ENCODE results near the gene RSPH9. TPM values are rescaled to one million over a fixed set of nuclear protein-coding genes. Genes with fewer than 3 reads are reported as not detected.
A peak's percentile ranks its signal among the peaks of the same experiment; 100 is the strongest.

RSPH9 gene
- total RNA-seq, 2 experiments from 2014 or later: not detected

DNA sequence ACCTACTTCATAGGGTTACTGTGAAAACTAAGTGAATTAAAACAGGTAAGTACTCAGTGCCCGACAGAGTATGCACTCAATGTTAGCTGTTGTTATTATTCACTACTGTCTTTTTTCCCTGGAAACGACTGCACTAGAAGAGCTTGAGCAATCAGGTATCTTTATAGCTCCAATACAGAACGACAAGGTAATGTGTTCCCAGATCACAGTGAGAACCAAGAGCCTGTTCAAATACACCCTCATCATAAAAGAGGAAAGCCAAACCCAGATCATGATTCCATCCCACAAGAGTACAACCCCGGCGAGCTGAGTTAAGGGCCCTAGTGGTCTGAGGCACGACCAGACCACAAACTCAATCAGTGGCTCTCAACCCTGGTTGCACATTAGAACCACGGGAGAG, 32.9 kb downstream of the RSPH9 start:
- DNase-seq: no peak
- CTCF ChIA-PET: interaction anchor here (1.6 to 1.7 kb wide), 2 partner anchors 10 to 401 kb away, joined by 6 to 10 read pairs; no protein-coding TSS in a partner anchor
- H3K27me3 Mint-ChIP-seq: no peaks in the 10 kb centered on the region
- no peak overlapping the region for H3K27ac Mint-ChIP-seq
- no peak for ATAC-seq
- H3K36me3 Mint-ChIP-seq (ENCODE audit: low read depth): peaks cover 23% of the 10 kb centered on the region
- intact Hi-C loops (cut with DNase I, micrococcal nuclease): no loop called here
- no peaks in the 10 kb centered on the region for H3K4me1 Mint-ChIP-seq
- no peak overlapping the region for H3K4me3 Mint-ChIP-seq
- no peaks in the 10 kb centered on the region for H3K9me3 Mint-ChIP-seq (ENCODE audit: low read depth)
- POLR2A ChIA-PET: no interaction called here

DNA sequence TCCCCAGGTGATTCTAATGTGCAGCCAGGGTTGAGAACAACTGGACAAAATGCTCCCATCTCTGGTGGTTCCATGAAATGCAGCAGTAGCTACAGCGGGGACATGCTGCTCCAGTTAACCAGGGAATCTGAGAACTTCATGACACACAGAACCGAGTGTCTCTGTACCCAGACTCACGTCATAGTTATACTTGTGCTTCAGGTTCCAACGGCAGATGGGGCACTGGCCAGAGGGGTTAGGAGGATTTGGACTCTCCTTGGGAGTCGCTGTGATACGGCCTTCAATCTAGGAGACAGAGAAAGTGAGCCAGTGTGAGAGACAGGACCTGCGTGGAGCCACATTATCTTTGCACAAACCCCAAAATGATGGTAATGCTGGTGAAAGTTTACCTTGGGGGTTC, 33.5 kb downstream of the RSPH9 start:
- DNase-seq (no peak), ATAC-seq (no peak)
- POLR2A ChIA-PET: interaction anchor here (0.6 kb wide), 1 partner anchor 26 kb away, joined by 3 read pairs; no protein-coding TSS in a partner anchor
- Mint-ChIP-seq H3K4me1 (peaks cover 4% of the 10 kb centered on the region), H3K4me3 (no peak overlapping the region), H3K27ac (no peak overlapping the region), H3K36me3 (ENCODE audit: low read depth) (peaks cover 23% of the 10 kb centered on the region), H3K27me3 (no peaks in the 10 kb centered on the region), H3K9me3 (ENCODE audit: low read depth) (no peaks in the 10 kb centered on the region)
- CTCF ChIA-PET: interaction anchor here (1.6 to 1.7 kb wide), 2 partner anchors 11 to 401 kb away, joined by 6 to 10 read pairs; no protein-coding TSS in a partner anchor
- intact Hi-C loops (cut with DNase I, micrococcal nuclease): no loop called here

DNA sequence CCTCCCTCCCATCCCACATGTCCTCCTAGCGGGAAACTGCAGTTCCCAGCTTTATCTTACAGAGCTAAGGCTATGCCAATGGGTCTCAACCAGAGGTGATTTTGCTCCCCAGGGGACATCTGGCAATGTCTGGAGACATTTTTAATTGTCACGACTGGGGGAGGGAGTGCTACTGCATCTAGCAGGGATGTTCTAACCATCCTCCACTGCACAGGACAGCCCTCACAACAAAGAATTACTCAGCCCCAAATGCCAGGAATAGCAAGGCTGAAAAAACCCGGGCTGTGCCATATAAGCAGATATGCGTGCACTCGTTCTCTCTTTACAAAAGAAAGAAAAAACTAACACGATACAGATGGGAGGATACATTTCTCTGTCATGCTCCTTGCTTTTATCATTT, 34.2 kb downstream of the RSPH9 start:
- no peak overlapping the region for H3K4me3 Mint-ChIP-seq
- DNase-seq: no peak
- ChIA-PET POLR2A (interaction anchor here (0.6 kb wide), 1 partner anchor 26 kb away, joined by 3 read pairs; no protein-coding TSS in a partner anchor), CTCF (no interaction called here)
- no peaks in the 10 kb centered on the region for H3K9me3 Mint-ChIP-seq (ENCODE audit: low read depth)
- intact Hi-C loops (cut with DNase I, micrococcal nuclease): no loop called here
- ATAC-seq: no peak
- H3K27ac Mint-ChIP-seq: no peak overlapping the region
- H3K4me1 Mint-ChIP-seq: peaks cover 9% of the 10 kb centered on the region
- peaks cover 20% of the 10 kb centered on the region for H3K36me3 Mint-ChIP-seq (ENCODE audit: low read depth)
- H3K27me3 Mint-ChIP-seq: no peaks in the 10 kb centered on the region

GRCh38 chr6:43680308-43681200, 35.7 kb downstream of the RSPH9 start:
- no peak overlapping the region for H3K27ac Mint-ChIP-seq
- ATAC-seq (no peak), DNase-seq (no peak)
- H3K36me3 Mint-ChIP-seq (ENCODE audit: low read depth): peaks cover 12% of the 10 kb centered on the region
- H3K4me3 Mint-ChIP-seq: no peak overlapping the region
- peaks cover 21% of the 10 kb centered on the region for H3K4me1 Mint-ChIP-seq
- ChIA-PET POLR2A (no interaction called here), CTCF (interaction anchor here (0.6 to 2.4 kb wide), 7 partner anchors 10 to 342 kb away, joined by 3 to 9 read pairs (median 3); no protein-coding TSS in a partner anchor)
- intact Hi-C loops (cut with DNase I, micrococcal nuclease): no loop called here
- H3K27me3 Mint-ChIP-seq: no peaks in the 10 kb centered on the region
- no peaks in the 10 kb centered on the region for H3K9me3 Mint-ChIP-seq (ENCODE audit: low read depth)

GRCh38 chr6:43681303-43681702, 36.5 kb downstream of the RSPH9 start:
- ATAC-seq (no peak), DNase-seq (no peak)
- ChIA-PET POLR2A (no interaction called here), CTCF (interaction anchor here (0.6 to 2.4 kb wide), 4 partner anchors 11 to 45 kb away, joined by 3 to 9 read pairs (median 4); no protein-coding TSS in a partner anchor)
- H3K27ac Mint-ChIP-seq: no peak overlapping the region
- no peaks in the 10 kb centered on the region for H3K9me3 Mint-ChIP-seq (ENCODE audit: low read depth)
- H3K36me3 Mint-ChIP-seq (ENCODE audit: low read depth): peaks cover 12% of the 10 kb centered on the region
- H3K4me3 Mint-ChIP-seq: no peak overlapping the region
- peaks cover 25% of the 10 kb centered on the region for H3K4me1 Mint-ChIP-seq
- intact Hi-C loops (cut with DNase I, micrococcal nuclease): no loop called here
- H3K27me3 Mint-ChIP-seq: no peaks in the 10 kb centered on the region

- Mint-ChIP-seq H3K27me3 (no peaks in the 10 kb centered on the region), H3K4me3 (no peak overlapping the region), H3K36me3 (ENCODE audit: low read depth) (peaks cover 13% of the 10 kb centered on the region), H3K9me3 (ENCODE audit: low read depth) (no peaks in the 10 kb centered on the region), H3K4me1 (peaks cover 34% of the 10 kb centered on the region), H3K27ac (peak overlapping the region; percentile 4)
- ChIA-PET POLR2A (interaction anchor here (0.5 kb wide), 1 partner anchor 22 kb away, joined by 3 read pairs; no protein-coding TSS in a partner anchor), CTCF (interaction anchor here (0.5 to 2.4 kb wide), 3 partner anchors 15 to 72 kb away, joined by 3 to 9 read pairs (median 5); no protein-coding TSS in a partner anchor)
- DNase-seq (no peak), ATAC-seq (no peak)
- intact Hi-C loops (cut with DNase I, micrococcal nuclease): no loop called here
Measured at GRCh38 chr6:43682724-43683429, 38.0 kb downstream of the RSPH9 start.

- Mint-ChIP-seq H3K27ac (peak overlapping the region; percentile 44), H3K9me3 (ENCODE audit: low read depth) (no peaks in the 10 kb centered on the region), H3K36me3 (ENCODE audit: low read depth) (peaks cover 10% of the 10 kb centered on the region), H3K27me3 (no peaks in the 10 kb centered on the region), H3K4me3 (no peak overlapping the region), H3K4me1 (peaks cover 40% of the 10 kb centered on the region)
- intact Hi-C loops (cut with DNase I, micrococcal nuclease): no loop called here
- ChIA-PET CTCF (interaction anchor here (1.8 kb wide), 1 partner anchor 73 kb away, joined by 5 read pairs; no protein-coding TSS in a partner anchor), POLR2A (interaction anchor here (0.5 to 0.6 kb wide), 2 partner anchors 10 to 21 kb away, joined by 3 read pairs; no protein-coding TSS in a partner anchor)
- ATAC-seq: no peak
- DNase-seq: no peak
Measured at GRCh38 chr6:43683708-43684455, 39.0 kb downstream of the RSPH9 start.

DNA sequence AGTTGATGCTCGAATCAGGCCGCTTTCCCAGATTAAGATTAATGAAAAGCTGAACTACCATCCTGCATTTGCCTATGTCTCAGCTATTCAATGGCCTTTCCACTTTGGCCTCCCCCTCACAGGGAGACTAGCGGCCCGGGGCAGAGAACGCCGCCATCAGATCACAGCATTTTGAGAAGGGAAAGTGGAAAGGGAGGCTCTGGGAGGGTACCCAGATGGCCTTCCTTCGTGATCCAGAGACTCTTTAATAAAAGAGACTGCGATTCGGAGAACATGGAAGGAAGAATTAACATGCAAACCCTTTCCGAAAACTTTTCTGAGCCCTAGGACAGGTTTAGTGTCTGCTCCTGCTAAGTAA, 42.2 kb downstream of the RSPH9 start:
- ChIA-PET POLR2A (no interaction called here), CTCF (interaction anchor here (1.0 to 4.4 kb wide), 4 partner anchors 9 to 19 kb away, joined by 3 to 39 read pairs (median 4); no protein-coding TSS in a partner anchor)
- Mint-ChIP-seq H3K4me3 (peak overlapping the region; percentile 90), H3K36me3 (ENCODE audit: low read depth) (peaks cover 8% of the 10 kb centered on the region), H3K4me1 (peaks cover 40% of the 10 kb centered on the region), H3K27me3 (no peaks in the 10 kb centered on the region), H3K27ac (peak overlapping the region; percentile 89), H3K9me3 (ENCODE audit: low read depth) (no peaks in the 10 kb centered on the region)
- intact Hi-C loops (cut with DNase I, micrococcal nuclease): loop anchor here (1.0 to 5.0 kb wide), 6 partner anchors 20 to 387 kb away; partner anchors contain the start of gene MAD2L1BP (in 1 of the 2)
- DNase-seq (no peak), ATAC-seq (peak; percentile 4)

DNA sequence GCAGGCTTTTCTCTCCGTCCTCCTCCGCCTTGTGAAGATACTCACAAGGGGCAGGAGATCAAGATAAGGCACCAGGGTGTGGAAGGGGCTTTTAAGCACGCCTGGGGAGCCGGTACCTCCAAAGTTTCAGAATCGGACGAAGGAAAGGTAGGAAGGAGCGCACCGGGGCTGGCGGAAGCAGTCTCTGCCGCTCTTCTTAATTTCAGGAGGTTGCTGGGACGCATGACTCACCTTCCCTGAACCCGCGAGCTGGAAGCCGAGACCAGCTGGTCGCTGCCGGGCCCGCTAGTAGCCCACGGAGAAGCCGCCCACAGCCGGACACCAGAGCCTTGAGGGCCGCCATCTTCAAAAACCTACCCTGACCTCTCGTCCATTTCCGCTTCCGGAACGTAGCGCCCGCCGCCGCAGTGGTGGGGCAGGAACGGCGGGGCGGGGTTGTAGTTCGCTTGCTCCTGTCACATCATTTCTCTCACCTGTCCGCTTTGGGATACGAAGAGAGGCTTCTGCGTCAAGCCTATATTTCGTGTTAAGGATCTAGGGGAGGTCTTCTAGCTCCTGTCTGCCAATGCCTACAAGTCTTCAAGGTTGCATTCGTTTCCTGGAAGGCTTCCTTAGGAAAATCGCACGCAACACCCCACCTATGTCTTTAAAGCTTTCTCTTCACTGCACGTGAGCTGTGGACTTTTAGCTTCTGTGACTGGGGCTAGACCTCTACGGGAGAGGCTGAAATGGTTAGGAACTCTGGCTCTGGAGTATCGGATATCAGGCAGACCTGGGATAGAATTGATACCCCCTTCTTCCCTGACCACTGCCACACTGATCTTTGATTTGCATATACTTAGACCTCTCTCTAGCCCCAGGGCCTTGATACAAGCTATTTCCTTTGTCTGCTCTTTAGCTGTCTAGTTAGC, 42.9 kb downstream of the RSPH9 start, which contains the start of gene MRPS18A:
MRPS18A (minus strand) TSS at position 355 of the 911 bp plus-strand sequence; CDS start at position 343, 12 bp downstream.
- ChIA-PET CTCF (interaction anchor here (0.5 to 4.4 kb wide), 8 partner anchors 9 to 391 kb away, joined by 3 to 39 read pairs (median 4); no protein-coding TSS in a partner anchor), POLR2A (no interaction called here)
- intact Hi-C loops (cut with DNase I, micrococcal nuclease): loop anchor here (1.0 to 5.0 kb wide), 6 partner anchors 20 to 387 kb away; partner anchors contain the start of gene MAD2L1BP (in 1 of the 2)
- DNase-seq: peak; percentile 91
- ATAC-seq: peak; percentile 99
- no peaks in the 10 kb centered on the region for H3K27me3 Mint-ChIP-seq
- peak within 1 kb of the TSS; percentile 90 for H3K4me3 Mint-ChIP-seq
- no peaks in the 10 kb centered on the region for H3K9me3 Mint-ChIP-seq (ENCODE audit: low read depth)
- H3K27ac Mint-ChIP-seq: peak within 1 kb of the TSS; percentile 89
- H3K4me1 Mint-ChIP-seq: peaks cover 40% of the 10 kb centered on the region
- H3K36me3 Mint-ChIP-seq (ENCODE audit: low read depth): peaks cover 8% of the 10 kb centered on the region

- intact Hi-C loops (cut with DNase I, micrococcal nuclease): loop anchor here in 1 of 2 experiments (5.0 kb wide), 2 partner anchors 38 to 78 kb away; no protein-coding TSS in a partner anchor
- Mint-ChIP-seq H3K4me3 (no peak overlapping the region), H3K27me3 (peaks cover under 1% of the 10 kb centered on the region), H3K9me3 (ENCODE audit: low read depth) (no peaks in the 10 kb centered on the region), H3K4me1 (peaks cover 27% of the 10 kb centered on the region), H3K36me3 (ENCODE audit: low read depth) (peaks cover 8% of the 10 kb centered on the region), H3K27ac (no peak overlapping the region)
- DNase-seq (no peak), ATAC-seq (no peak)
- POLR2A ChIA-PET: interaction anchor here (0.9 kb wide), 1 partner anchor 384 kb away, joined by 4 read pairs; no protein-coding TSS in a partner anchor
- CTCF ChIA-PET: interaction anchor here (0.6 to 4.4 kb wide), 5 partner anchors 21 to 598 kb away, joined by 3 to 39 read pairs (median 3); no protein-coding TSS in a partner anchor
Measured at GRCh38 chr6:43689421-43689820, 44.6 kb downstream of the RSPH9 start.
